Mesothelial cell of epicardium (in vitro differentiated cells): ENCODE results near the gene KCNC1. TPM values are rescaled to one million over a fixed set of nuclear protein-coding genes. Genes with fewer than 3 reads are reported as not detected.

Experiments used
- DNase-seq, 2 experiments: peaks; one replicate each; pipeline ENCODE4 v3.0.0; 2021; ENCODE audit warnings: low spot score in 2 of 2; ENCODE audit not compliant: unreplicated experiment in 2 of 2
- H3K27ac Mint-ChIP-seq: 2 replicates; pipeline ENCODE4 v1.8.0; 2021; ENCODE audit warnings: mixed read lengths
- H3K27me3 Mint-ChIP-seq: 2 replicates; pipeline ENCODE4 v1.8.0; 2021; ENCODE audit warnings: low read depth, mixed read lengths
- H3K36me3 Mint-ChIP-seq: 2 replicates; pipeline ENCODE4 v1.8.0; 2021; ENCODE audit warnings: mixed read lengths
- H3K4me1 Mint-ChIP-seq: 2 replicates; pipeline ENCODE4 v1.8.0; 2021; ENCODE audit warnings: mixed read lengths
- H3K4me3 Mint-ChIP-seq: 2 replicates; pipeline ENCODE4 v1.8.0; 2021; ENCODE audit warnings: mild to moderate bottlenecking, moderate library complexity, mixed read lengths
- H3K9me3 Mint-ChIP-seq: 2 replicates; pipeline ENCODE4 v1.8.0; 2021; ENCODE audit warnings: mixed read lengths
- total RNA-seq: library from RNA; stranded (reverse); gene quantifications from 3 replicates; pipeline ENCODE4 v1.2.1, GENCODE V29; 2021
- TF ChIP-seq, protein P1 (sequence below): fragments of 200-600 bp; sonication (generic); IDR thresholded peaks from one replicate; pipeline ENCODE4 v1.5.0; 2021; ENCODE audit warnings: antibody characterized with exemption; ENCODE audit not compliant: unreplicated experiment

The KCNC1 gene
- total RNA-seq, 1 donor from 2014 or later = 0.20 TPM

GRCh38 chr11:17775507-17776211 is 41.1 kb downstream of the KCNC1 start:
- no peak for DNase-seq
- H3K36me3 Mint-ChIP-seq = no peaks in the 10 kb centered on the region
- H3K4me3 Mint-ChIP-seq = no peak overlapping the region
- H3K27me3 Mint-ChIP-seq = peaks cover 3% of the 10 kb centered on the region
- no peaks in the 10 kb centered on the region for H3K4me1 Mint-ChIP-seq
- no peak overlapping the region for H3K27ac Mint-ChIP-seq
- no peaks in the 10 kb centered on the region for H3K9me3 Mint-ChIP-seq
- TF ChIP-seq, protein P1, sequence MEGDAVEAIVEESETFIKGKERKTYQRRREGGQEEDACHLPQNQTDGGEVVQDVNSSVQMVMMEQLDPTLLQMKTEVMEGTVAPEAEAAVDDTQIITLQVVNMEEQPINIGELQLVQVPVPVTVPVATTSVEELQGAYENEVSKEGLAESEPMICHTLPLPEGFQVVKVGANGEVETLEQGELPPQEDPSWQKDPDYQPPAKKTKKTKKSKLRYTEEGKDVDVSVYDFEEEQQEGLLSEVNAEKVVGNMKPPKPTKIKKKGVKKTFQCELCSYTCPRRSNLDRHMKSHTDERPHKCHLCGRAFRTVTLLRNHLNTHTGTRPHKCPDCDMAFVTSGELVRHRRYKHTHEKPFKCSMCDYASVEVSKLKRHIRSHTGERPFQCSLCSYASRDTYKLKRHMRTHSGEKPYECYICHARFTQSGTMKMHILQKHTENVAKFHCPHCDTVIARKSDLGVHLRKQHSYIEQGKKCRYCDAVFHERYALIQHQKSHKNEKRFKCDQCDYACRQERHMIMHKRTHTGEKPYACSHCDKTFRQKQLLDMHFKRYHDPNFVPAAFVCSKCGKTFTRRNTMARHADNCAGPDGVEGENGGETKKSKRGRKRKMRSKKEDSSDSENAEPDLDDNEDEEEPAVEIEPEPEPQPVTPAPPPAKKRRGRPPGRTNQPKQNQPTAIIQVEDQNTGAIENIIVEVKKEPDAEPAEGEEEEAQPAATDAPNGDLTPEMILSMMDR = no peak

GRCh38 chr11:17776212-17776875 is 41.8 kb downstream of the KCNC1 start:
- no peak overlapping the region for H3K4me3 Mint-ChIP-seq
- no peaks in the 10 kb centered on the region for H3K9me3 Mint-ChIP-seq
- H3K36me3 Mint-ChIP-seq = no peaks in the 10 kb centered on the region
- peaks cover 6% of the 10 kb centered on the region for H3K27me3 Mint-ChIP-seq
- no peak for DNase-seq
- no peak overlapping the region for H3K27ac Mint-ChIP-seq
- TF ChIP-seq, protein P1 = no peak
- H3K4me1 Mint-ChIP-seq = no peaks in the 10 kb centered on the region

DNA sequence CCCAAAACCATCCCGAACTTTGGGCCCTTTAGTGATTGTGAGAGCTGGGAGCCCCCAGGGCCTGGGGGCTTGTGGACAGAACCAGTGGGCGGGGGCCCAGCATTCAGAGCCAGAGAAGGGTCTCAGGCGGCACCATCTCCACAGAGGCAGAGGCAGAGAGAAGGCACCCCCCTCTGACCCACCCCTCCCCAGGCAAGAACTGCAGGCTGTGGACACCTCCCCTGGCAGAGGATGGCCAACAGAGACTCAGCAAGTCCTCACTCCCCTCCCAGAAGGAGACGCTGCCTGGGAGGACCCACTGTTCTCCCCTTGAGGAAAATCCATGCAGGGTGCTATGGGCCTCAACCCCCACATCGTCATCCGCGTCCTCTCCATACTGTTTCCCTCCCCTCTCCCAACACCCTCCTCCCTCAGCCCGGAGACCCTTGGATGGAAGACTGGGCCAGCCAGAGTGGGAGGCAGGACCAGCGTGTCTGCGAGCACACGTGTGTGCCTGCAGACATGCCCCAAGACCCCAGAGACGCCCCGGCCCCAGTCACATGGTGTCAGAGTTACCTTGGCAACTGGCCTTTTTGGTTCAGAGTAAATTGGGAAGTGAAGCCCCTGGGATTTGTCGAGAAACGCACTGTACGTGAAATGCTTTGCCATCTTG is 42.6 kb downstream of the KCNC1 start:
- no peaks in the 10 kb centered on the region for H3K36me3 Mint-ChIP-seq
- no peaks in the 10 kb centered on the region for H3K9me3 Mint-ChIP-seq
- H3K27ac Mint-ChIP-seq = no peak overlapping the region
- H3K27me3 Mint-ChIP-seq = peaks cover 11% of the 10 kb centered on the region
- no peak for DNase-seq
- TF ChIP-seq, protein P1 = no peak
- H3K4me3 Mint-ChIP-seq = no peak overlapping the region
- no peaks in the 10 kb centered on the region for H3K4me1 Mint-ChIP-seq

DNA sequence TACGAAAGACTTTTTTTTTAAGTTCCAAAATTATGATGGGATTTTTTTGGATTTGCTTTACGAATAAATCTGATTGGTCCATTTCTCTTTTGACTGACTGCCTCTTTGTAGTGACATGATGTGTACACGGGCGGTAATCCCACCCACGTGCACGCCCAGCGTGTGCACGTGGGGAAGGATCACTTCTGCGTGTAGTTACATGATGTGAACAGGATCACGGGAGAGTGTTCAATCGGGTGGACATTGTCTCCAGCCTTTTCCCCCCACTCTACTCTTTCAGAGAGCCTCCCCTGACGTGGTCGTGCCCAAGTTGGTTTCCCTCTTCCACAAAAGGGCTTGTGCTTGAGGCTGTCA is 43.1 kb downstream of the KCNC1 start:
- Mint-ChIP-seq H3K4me3 (no peak overlapping the region), H3K27me3 (peaks cover 11% of the 10 kb centered on the region), H3K9me3 (no peaks in the 10 kb centered on the region), H3K4me1 (no peaks in the 10 kb centered on the region), H3K27ac (no peak overlapping the region), H3K36me3 (no peaks in the 10 kb centered on the region)
- TF ChIP-seq, protein P1 = no peak
- DNase-seq = no peak

- H3K4me1 Mint-ChIP-seq = no peaks in the 10 kb centered on the region
- no peak overlapping the region for H3K4me3 Mint-ChIP-seq
- H3K36me3 Mint-ChIP-seq = no peaks in the 10 kb centered on the region
- H3K27ac Mint-ChIP-seq = no peak overlapping the region
- H3K9me3 Mint-ChIP-seq = no peaks in the 10 kb centered on the region
- DNase-seq = no peak
- peaks cover 11% of the 10 kb centered on the region for H3K27me3 Mint-ChIP-seq
- TF ChIP-seq, protein P1 = no peak
These were observed 43.8 kb downstream of the KCNC1 start for GRCh38 chr11:17778352-17778751.
